Measurements from ENCODE around the gene TBXA2R. TPM values are rescaled to one million over a fixed set of nuclear protein-coding genes. Genes with fewer than 3 reads are reported as not detected.
"Not testable (repeated sequence)": the region's sequence is repeated elsewhere in the genome, so short reads cannot be mapped to it uniquely, and the experiment has no call there.

The TBXA2R gene
- total RNA-seq (ENCODE audit: insufficient read depth, low replicate concordance) = 1.9 TPM

DNA sequence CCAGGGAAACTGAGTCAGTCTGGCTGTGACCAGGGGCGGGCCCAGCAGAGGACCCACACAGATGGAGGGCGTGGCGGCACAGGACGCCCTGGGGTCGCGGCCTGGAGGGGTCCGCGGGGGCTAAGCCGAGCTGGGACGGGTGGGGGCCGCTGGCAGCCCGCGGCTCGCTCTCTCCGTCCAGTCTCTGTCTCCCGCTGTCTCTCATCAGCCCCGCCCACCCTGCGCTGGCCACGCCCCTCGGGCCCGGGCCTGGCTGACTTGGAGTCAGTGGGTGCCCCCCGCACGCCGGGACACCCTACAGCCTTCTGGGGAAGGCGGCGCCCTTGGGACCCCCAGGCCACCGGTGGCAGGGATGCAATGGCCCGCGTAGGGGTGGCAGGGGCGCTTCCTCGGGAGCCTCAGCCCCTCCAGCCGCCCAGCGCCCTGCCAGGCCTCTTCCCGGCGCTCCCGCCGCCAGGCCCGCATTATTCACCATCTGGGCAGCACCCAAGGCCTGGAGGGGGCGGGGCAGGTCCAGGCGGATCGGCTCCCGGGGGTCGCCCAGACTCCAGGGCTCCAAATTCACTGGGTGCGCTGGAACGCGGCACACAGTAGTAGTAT, at the start of gene TBXA2R:
Gene TBXA2R, minus strand, starts transcription at position 186 of the 600 bp plus-strand sequence. CDS start 6,241 bp downstream, outside the sequence.
- peak; percentile 63 for DNase-seq (ENCODE audit: low spot score)

DNA sequence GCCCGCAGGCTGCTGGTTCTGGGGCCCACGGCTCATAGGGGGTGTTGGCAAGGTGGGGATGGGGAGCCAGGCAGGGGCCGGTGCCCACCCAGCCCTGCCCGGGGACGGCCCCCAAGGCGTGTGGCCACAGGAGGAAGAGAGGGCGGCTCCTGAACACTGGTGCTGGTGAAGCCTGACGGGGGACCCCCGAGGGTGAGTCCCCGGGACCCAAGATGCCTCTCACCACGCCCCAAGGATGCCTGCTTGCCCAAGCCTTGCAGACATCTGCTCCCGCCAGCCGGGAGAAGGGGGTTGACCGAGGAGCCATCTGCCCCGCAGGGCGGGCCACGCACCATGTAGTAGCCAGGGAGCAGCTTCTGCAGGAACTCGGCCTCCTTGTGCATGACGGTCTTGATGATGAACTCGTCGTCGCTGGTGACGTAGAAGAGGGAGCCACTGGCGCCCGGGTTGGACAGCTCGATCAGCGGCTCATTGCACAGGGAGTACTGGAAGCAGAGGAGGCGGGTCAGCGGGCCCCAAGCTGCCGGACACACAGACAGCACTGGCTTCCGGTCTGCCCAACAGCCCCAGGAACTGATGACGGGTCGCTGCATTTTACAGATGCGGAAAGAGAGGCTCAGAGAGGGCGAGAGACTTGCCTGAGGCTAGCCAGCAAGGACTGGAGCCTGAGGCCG, 49.5 kb upstream of the TBXA2R start:
- DNase-seq (ENCODE audit: low spot score) = no peak

DNA sequence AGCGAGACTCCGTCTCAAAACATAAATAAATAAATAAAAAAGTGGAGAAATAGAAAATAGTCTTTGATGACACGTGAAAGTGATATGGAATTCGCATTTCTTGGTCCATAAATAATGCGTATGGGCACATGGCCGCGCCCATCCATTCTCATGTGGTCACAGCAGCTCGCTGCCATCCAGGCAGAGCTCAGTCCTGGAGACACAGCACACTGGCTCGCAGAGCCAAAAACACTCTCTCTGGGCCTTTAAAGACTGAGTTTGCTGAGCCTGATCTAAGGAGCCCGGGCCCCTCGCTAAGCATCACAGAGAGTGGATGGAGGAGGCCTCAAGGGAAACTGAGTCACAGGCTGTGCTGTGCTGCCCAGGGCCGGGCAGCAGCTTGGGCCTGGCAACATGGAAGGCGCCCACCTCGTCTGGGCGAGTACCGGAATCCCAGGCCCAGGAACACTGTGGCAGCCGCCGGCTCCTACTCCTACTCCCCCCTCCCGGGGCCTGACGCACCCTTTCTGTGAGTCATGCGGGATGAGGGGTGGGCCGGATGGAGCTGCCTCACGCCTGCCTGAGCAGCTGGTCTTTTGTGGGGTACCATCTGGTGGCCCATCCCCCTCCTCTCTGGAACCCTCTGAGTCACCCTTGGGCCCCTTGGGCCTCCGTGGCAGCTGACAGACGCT, 48.9 kb upstream of the TBXA2R start:
- peak; percentile 85 for DNase-seq (ENCODE audit: low spot score)

DNA sequence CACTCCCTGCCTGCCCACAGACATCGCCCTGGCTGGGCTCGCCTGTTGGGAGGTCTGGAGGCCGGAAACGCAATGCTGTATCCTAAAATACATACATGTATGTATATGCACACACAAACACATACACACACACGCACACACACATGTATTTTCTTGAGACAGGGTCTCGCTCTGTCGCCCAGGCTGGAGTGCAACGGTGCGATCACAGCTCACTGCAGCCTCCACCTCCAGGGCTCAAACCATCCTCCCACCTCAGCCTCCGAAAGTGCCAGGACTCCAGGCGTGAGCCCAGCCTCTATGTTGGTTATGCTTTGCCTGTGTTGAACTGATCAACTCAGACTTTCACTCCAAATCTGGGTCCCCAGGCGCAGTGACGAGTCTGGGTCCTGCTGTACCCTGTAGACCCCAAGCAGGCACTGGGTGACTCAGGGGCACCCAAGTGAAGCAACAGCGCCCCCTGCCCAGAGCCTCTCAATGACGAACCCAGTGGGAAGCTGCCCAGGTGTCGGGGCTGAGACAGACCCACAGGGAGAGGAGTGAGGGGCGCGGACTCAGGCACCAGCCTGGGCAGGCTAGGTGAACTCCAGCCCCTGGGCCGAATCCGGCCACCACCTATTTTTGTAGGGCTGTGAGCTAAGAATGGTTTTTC, 47.3 kb upstream of the TBXA2R start:
- DNase-seq (ENCODE audit: low spot score) = no peak

DNA sequence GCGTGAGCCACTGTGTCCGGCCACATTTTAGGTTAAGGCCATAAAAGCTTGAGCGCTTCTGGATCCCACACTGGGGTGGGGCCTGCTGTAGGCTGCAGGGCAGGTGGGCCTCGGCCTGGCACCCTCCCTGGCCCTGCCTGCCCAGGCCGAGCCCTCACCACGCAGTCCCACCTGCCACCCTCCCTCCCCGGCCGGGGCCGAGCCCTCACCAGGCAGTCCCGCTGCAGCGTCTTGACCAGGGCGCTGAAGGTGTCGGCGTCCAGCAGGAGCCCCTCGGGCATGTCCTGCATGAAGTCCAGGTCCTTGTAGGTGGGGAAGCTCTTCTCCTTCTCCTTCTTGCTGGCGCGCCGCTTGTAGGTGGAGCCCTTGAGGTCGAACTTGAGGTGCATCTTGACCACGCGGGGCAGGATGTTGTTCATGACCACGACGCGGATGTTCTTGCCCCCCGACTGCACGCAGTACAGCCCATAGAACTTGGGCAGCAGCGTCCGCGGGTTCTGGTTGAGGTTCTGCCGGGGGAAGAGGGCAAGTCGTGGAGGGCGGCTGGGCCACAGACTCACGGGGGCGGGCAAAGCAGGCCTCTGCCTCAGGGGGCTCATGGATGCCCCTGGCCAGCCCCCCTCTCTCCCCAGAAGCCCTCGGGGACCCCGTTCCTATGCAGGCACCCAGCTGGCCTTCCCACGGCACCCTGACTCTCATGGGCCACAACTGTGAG, 46.6 kb upstream of the TBXA2R start:
- DNase-seq (ENCODE audit: low spot score) = no peak

DNA sequence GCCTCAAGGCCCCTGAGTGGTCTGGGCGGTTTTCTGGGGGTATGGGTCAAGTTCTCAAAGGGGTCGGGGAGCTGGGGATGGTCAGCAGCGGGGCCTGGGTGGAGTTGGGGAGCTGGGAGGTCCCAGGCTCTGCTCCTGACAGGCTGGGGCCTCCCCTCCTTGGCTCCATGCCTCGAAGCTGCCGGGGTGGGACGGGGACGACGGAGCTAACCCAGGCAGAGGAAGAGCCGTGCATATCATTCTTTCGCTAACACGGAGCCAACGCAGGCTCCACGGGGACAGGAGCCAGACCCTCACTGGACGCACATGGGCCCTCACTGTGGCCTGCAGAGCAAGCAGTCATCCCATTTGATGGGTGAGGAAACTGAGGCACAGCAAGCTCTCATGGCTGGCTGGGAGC, 45.7 kb upstream of the TBXA2R start:
- DNase-seq (ENCODE audit: low spot score) = no peak

DNA sequence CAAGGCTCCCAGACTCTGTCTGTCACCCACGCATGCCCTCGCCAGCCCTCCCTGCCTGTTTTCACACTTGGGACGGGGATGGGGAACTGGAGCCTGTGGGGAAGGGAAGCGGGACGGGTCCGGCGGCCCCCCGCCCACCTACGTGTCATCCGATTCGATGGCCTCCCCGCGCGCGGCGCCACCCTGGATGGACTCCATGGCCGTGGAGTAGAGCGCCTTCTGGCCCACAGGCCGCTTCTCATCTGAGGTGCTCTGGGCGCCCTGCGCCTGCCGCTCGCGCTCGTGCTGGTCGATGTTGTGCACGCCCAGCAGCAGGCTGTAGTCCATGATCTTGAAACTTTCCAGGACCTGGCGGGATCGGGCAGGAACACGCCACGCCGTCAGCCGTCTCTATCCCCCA, 45.0 kb upstream of the TBXA2R start:
- DNase-seq (ENCODE audit: low spot score) = no peak

DNA sequence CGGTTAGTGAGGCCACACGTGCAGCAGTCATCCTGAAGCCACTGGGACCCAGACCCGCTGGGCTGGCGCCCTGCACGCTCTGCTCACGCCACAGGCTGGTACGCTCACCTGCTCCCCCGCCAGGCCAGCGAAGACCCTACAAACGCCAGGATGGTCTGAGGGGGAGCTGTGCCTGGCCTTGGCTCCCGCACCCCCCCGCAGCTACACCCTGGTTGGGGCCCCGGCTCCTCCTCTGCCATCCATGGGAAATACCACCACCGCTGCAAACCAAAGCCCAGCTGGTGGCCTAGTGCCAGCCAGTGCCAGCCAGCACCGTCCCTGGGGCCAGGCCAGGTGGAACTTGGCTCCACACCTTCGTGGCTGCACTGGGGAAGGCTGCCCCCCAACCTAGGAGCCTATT, 43.2 kb upstream of the TBXA2R start:
- no peak for DNase-seq (ENCODE audit: low spot score)

DNA sequence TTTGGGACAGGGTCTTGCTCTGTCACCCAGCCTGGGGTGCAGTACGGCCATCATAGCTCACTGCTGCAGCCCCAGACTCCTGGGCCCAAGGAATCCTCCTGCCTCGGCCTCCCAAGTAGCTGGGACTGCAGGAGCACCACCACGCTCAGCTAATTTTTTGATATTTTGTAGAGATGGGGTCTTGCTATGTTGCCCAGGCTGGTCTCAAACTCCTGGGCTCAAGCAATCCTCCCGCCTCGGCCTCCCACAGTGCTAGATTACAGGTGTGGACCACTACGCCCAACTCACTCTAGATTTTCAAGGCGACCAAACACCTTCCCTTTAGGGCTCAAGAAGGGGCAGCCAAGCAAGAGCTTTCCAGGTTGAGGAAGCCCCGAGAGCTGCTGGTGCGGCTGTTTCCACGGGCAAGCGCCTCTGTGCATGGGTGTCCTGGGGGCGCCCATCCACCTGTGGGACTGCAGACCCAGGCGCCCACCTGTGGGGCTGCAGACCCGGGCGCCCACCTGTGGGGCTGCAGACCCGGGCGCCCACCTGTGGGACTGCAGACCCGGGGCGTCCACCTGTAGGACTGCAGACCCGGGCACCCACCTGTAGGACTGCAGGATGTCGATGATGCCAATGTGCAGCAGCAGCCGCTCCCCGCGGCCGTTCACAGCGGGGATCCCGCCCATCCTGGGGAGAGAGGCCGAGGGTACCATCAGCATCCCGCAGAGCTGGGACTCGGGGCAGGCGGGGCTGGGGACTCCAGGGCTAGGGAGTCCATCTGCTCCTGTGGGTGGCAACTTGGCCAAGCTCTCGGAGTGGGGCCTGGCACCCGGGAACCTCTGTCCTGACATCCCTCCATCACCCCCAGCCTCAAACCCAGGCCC, 41.6 kb upstream of the TBXA2R start:
- DNase-seq (ENCODE audit: low spot score) = no peak

DNA sequence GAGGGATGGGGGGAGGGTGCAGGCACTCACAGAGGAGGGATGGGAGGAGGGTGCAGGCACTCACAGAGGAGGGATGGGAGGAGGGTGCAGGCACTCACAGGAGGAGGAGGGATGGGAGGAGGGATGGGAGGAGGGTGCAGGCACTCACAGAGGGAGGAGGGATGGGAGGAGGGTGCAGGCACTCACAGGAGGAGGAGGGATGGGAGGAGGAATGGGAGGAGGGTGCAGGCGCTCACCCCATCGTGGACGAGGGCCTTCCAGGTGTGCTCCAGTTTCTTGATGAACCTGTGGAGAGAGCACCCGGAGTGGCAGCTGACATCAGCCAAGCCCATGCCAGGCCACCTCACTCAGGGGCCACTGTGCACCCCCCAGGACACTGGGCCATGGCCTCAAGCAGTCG, 40.4 kb upstream of the TBXA2R start:
- DNase-seq (ENCODE audit: low spot score) = not testable (repeated sequence)

DNA sequence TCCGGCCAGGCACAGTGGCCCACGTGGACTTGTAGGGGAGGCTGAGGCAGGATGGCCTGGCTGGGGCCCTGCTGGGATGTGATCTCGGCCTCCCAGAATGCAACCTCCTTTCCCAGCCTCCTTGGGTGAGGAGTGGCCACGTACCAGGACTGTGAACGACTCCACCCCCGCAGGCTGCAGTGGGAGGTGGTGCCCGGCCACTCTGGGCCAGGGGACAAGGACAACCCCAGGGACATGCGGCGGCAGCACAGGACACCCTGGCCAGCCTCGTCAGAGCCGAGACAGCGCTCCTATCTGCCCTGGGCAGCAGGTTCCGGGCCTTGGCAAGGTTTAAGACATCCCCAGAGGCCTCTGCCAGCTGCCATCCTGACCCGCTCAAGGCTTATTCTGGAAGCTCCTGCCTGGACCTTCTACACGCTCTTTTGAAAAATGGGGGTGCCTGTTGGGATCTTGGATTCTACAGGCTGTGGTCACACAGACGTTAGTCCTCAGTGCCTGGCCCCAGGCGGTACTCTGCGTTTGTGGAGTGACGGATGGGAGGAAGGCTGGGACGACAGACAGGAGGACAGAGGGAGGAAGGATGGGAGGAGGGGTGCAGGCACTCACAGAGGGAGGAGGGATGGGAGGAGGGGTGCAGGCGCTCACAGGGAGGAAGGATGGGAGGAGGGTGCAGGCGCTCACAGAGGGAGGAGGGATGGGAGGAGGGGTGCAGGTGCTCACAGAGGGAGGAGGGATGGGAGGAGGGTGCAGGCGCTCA, 39.8 kb upstream of the TBXA2R start:
- DNase-seq (ENCODE audit: low spot score) = no peak

DNA sequence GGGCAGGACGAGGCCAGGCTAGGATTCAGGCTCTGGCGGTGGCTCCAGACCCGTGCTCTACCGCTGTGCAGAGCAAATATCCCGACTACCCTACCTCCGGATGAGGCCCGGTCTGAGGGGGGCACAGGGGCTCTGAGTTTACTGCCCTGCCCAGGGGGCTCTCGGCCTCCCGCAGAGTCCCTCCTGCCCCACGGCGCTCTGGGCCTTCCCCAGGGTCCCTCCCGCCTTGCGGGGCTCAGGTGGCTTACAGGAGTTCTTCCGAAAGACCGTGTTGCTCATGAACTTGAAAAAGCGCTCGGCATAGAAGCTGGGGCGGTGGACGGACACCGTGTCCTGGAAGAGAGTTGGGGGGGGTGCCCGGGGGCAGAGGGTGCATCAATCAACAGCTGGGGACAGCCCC, 39.1 kb upstream of the TBXA2R start:
- no peak for DNase-seq (ENCODE audit: low spot score)

DNA sequence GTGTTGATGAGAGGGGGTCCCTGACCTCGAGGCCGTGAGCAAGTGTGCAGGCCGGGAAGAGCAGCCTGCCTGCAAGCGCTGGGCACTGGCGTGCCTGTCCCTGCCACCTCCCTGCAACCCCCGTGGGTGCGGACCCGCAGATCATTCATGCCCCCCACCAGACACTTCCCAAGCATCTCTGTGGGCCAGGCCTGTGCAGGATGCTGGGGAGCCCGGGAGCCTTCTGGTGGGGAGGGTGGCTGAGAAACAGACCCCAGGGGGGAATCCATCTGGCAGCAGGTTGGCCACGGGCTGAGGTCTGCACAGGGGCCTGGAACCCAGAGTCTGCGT, 38.4 kb upstream of the TBXA2R start:
- DNase-seq (ENCODE audit: low spot score) = no peak

DNA sequence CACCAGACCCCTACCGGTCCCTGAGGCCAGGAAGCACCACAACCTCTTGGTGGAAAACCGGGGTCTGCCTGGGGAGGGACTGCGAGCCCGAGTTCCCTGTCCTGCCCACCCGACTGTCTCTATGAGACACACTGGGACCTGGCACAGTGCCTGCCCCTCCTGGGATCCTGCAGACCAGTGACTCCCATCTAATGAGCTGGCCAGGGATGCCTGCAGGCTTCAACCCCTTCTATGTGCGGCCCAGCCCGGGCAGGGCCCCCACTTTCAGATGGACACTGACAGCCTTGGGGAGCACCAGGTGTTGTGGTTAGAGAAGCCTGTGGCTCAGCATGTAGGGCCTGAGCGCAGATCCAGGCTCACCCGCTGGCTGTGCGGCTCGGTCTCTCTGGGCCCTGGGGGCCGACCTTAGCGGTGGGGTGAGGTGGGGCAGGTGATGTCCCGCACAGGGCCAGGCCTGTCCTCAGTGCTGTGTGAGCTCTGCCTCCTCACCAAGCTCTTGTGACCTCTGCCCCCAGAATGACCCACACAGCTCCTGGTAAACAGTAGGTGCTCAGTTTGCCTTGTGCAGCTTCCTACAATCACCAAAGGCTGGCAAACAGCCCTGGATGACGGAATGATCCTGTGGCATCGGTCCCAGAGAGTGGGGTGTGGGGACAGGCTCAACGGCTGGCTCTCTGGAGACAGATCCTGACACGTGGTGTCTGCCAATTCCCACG, 37.8 kb upstream of the TBXA2R start:
- no peak for DNase-seq (ENCODE audit: low spot score)

DNA sequence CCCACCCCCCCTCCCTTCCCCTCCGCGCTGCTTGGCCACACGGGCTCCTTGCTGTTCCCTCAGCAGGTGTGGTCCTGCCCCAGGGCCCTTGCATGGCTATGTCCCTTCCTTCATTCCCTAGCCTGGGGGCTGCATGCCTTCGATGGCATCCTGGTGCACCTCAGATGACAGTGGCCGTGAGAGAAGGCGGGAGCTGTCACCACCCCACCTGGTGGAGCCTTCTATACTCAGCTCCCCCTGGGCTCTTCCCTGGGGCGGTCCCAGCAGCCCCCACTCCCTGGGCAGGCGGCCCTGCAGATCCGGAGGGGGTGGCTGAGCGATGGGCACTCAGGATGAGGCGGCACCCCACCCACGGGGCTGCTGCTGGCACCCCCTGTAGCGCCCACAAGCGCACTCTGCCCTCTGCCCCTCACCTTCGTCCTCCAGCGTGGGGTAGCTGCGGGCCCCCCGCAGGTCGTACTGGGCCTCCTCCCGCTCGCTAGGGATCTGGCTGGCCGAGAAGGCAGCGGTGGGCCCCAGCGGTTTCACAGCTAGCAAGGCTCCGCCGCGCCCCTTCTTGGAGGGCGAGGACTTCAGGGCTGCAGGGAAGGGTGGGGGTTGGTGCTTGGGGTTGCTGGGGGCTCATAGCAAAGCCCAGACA, 37.1 kb upstream of the TBXA2R start:
- DNase-seq (ENCODE audit: low spot score) = no peak

DNA sequence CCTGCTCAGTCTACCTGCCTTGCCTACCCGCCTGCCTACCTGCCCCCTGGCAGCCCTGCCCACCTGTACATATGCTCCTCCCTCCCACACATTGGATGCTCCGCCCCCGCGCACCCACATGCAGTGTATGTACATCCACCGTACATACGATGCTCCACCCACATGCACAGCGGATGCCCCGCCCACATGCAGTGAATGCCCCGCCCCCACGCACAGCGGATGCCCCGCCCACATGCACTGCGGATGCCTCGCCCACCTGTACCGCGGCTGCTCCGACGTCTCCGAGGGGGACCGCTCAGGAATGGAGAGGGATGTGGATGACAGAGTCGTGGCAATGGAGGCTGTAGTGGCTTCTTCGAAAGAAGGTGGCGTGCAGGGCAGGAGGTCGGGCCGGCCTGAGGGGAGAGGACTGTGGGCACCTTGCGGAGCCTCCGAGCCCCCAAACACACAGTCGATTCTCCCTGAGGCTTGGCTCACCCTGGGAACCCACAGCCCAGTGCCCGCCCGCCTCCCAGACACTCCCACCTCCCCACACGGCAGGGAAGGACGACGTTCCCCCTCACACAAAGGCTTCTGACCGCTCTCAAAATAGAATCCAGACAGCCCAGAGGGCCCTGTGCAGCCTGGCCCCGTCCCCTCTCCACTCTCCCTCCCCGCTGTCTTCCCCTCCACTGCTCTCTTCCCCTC, 36.5 kb upstream of the TBXA2R start:
- no peak for DNase-seq (ENCODE audit: low spot score)

DNA sequence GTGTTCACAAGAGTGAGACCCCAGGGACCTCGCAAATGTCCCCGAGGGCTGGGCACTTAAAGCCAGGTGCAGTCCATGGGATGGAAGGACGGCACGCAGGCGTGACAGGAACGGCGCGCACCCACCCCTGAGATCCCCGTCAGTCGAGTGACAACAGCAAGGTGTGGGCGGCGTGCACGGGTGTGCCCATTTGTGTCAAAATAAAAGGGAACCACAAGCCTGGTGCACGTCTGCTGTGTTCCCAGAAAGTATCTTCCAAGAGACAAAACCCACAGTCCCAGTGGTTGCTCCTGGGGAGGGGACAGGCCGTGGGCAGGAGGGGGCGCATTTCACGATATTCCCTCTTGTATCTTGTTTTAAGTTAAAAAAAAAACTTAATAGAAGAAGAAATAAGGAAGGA, 35.6 kb upstream of the TBXA2R start:
- DNase-seq (ENCODE audit: low spot score) = no peak

DNA sequence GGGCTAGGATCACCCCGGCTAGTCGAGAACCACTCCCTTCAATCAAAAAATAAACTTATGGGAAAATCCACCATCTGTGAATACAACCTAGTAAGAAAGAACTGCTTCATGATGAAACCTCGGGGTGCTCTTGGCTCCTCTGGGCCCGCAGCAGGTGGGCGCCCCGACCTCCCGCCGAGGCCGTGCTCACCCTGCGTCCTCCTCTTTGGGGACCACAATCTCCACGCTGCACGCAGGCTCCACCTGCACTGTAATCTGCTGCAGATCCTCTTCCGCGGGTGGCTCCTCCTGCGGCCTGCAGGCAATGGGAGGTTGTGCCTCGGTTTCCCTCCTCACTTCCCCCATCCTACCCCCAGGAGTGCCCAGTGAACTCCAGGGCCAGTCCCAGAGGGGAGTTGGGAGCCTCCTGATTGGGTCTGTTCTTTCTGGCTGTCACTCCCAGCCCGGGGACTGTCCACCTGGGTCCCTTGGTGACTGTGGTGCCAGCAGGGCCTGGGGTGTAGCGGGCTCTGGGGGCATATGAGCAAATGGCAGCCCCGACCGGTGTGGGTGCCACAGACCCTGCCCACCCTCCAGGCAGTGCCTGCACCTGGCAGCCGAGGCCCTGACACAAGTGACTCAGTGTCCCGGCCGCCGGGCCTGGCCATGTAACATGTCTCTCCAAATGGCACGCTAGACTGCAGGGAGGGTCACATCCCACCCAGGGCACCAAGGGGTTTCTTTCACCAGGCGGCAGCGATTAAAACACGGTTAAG, 35.0 kb upstream of the TBXA2R start:
- no peak for DNase-seq (ENCODE audit: low spot score)

Data from umbilical cord (tissue), 2 donors.